ENCODE results near the gene SHISA4.
"Not testable (repeated sequence)": the region's sequence is repeated elsewhere in the genome, so short reads cannot be mapped to it uniquely, and the experiment has no call there.

Gene SHISA4

DNA sequence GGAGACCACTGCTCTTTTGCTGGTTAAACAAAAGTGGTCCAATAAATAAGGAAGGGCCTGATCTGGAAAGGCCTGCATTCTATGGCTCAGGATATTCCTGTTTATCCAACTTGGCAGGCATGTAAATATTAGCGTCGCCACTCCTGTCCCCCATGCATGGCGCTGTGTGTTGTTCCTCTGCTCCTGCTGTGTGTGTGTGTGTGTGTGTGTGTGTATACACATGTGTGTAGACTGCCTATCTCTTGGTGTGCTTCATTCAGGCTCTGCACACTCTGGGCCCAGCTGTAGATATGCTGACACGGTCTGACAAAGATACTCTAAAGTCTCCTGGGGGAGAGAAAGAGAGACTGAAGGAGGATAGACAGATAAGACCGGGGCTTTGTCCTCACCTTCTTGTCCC is 50.9 kb downstream of the SHISA4 start:
- in situ Hi-C loops (cut with MboI; ENCODE audit: low sequenced_read_pairs, unreplicated experiment), result no loop called here
- DNase-seq (ENCODE audit: low spot score), result no peak
- TF ChIP-seq, protein P1, sequence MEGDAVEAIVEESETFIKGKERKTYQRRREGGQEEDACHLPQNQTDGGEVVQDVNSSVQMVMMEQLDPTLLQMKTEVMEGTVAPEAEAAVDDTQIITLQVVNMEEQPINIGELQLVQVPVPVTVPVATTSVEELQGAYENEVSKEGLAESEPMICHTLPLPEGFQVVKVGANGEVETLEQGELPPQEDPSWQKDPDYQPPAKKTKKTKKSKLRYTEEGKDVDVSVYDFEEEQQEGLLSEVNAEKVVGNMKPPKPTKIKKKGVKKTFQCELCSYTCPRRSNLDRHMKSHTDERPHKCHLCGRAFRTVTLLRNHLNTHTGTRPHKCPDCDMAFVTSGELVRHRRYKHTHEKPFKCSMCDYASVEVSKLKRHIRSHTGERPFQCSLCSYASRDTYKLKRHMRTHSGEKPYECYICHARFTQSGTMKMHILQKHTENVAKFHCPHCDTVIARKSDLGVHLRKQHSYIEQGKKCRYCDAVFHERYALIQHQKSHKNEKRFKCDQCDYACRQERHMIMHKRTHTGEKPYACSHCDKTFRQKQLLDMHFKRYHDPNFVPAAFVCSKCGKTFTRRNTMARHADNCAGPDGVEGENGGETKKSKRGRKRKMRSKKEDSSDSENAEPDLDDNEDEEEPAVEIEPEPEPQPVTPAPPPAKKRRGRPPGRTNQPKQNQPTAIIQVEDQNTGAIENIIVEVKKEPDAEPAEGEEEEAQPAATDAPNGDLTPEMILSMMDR (IDR thresholded peaks at IDR 0.05; ENCODE audit: borderline replicate concordance, control extremely low read depth, extremely low read depth, insufficient read depth, missing control alignments), result no peak

DNA sequence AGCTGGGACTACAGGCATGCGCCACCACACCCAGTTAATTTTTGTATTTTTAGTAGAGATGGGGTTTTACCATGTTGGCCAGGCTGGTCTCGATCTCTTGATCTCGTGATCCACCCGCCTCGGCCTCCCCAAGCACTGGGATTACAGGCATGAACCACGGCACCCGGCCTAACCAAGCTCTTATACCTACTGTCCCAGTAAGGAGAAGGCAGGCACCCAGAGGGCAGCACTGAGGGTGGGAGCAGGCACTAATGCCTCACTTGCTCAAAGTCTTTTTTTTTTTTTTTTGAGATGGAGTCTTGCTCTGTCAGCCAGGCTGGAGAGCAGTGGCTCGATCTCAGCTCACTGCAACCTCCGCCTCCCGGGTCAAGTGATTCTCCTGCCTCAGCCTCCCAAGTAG is 51.6 kb downstream of the SHISA4 start:
- DNase-seq (ENCODE audit: low spot score); in situ Hi-C loops (cut with MboI; ENCODE audit: low sequenced_read_pairs, unreplicated experiment): not testable (repeated sequence)

DNA sequence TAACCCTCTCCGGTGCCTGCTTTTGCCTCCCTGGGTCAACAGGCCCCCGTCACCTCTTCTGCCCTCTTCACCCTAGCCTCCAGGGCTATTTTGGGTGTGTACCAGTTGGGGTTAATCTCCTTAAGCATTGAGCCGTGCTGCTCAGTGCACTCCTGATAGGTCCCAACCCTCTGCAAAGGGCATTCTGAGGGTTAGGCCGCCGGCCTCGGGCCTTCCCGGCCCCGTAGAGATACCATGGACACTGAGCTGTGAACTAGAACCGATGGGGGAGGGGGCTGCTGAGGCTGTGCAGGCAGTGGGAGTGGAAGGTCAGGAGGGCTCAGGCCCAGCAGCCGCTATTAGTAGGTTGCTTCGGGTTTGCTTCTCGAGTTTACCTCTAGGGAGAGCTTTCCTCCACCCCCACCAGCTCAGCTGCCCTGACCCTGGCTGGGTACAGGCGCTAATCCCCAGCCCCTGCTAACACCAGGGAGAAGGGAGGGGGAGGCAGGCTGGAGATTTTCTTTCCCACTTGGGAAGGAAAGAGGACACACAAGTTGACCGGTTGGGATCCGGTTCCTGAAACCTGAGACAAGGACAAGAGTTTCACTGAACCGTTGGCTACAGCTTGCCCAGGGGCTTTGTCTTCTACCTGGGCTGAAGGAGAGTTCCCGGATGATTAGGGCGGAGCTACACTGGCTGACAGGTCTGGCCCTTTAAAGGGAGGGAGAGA is 52.9 kb downstream of the SHISA4 start:
- DNase-seq (ENCODE audit: low spot score), result no peak
- in situ Hi-C loops (cut with MboI; ENCODE audit: low sequenced_read_pairs, unreplicated experiment), result no loop called here
- TF ChIP-seq, protein P1 (IDR thresholded peaks at IDR 0.05; ENCODE audit: borderline replicate concordance, control extremely low read depth, extremely low read depth, insufficient read depth, missing control alignments), result no peak

DNA sequence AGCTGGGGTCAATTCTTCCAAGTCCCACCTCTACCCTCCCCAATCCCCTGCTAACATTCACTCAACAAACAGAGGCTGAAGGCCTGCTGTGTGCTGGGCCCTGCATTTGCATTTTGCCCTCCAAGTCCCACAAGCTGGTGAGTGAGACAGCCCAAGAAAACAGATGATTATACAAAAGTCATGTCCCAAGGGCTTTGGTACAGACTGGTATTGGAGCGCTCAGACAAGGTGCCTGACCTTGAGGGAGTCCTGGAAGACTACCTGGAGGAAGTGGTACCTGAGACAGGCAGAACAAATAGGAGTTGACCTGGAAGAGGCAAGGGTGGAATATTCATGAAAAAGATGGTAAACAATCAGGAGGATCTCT is 53.4 kb downstream of the SHISA4 start:
- in situ Hi-C loops (cut with MboI; ENCODE audit: low sequenced_read_pairs, unreplicated experiment), result no loop called here
- TF ChIP-seq, protein P1 (IDR thresholded peaks at IDR 0.05; ENCODE audit: borderline replicate concordance, control extremely low read depth, extremely low read depth, insufficient read depth, missing control alignments), result no peak
- DNase-seq (ENCODE audit: low spot score), result no peak

All from GM13976 (cell line).